Fibroblast of villous mesenchyme (primary cell): ENCODE measurements around the gene KLHL30. TPM values are rescaled to one million over a fixed set of nuclear protein-coding genes. Genes with fewer than 3 reads are reported as not detected.
"Not testable (repeated sequence)": the region's sequence is repeated elsewhere in the genome, so short reads cannot be mapped to it uniquely, and the experiment has no call there.

Experiments used
- DNase-seq: peaks from one replicate; pipeline ENCODE4 v3.0.0-alpha.2; 2010; ENCODE audit warnings: low read depth
- H3K4me3 ChIP-seq: 2 replicates; pipeline ENCODE4 v1.5.1; 2011; ENCODE audit warnings: low read depth, mild to moderate bottlenecking, low read length
- CTCF ChIP-seq: IDR thresholded peaks from 2 replicates; pipeline ENCODE4 v1.5.1; 2012; ENCODE audit warnings: low read depth, mild to moderate bottlenecking, low read length; ENCODE audit not compliant: insufficient read depth
- total RNA-seq: library from RNA; depleted of rRNA; stranded (reverse); fragments of >200 nt; gene quantifications from 2 replicates; pipeline ENCODE4 v1.2.3, GENCODE V29; 2012

The KLHL30 gene
- total RNA-seq, 1 donor, result 0.43 TPM

GRCh38 chr2:238167761-238168160, 29.3 kb downstream of the KLHL30 start:
- no peak for DNase-seq
- TF ChIP-seq CTCF, result no peak
- no peak overlapping the region for H3K4me3 ChIP-seq

GRCh38 chr2:238168196-238169047, 30.0 kb downstream of the KLHL30 start:
- TF ChIP-seq CTCF, result no peak
- DNase-seq, result no peak
- no peak overlapping the region for H3K4me3 ChIP-seq

- no peak overlapping the region for H3K4me3 ChIP-seq
- no peak for TF ChIP-seq CTCF
- DNase-seq, result peak; percentile 96
Observed at GRCh38 chr2:238169048-238169707, 30.7 kb downstream of the KLHL30 start.

- H3K4me3 ChIP-seq, result no peak overlapping the region
- no peak for TF ChIP-seq CTCF
- peak; percentile 94 for DNase-seq
Observed at GRCh38 chr2:238169708-238170251, 31.3 kb downstream of the KLHL30 start.

GRCh38 chr2:238170386-238171071, 32.1 kb downstream of the KLHL30 start:
- DNase-seq, result peak; percentile 14
- no peak overlapping the region for H3K4me3 ChIP-seq
- TF ChIP-seq CTCF, result no peak

- not testable (repeated sequence) for DNase-seq, H3K4me3 ChIP-seq
Observed at GRCh38 chr2:238171072-238171431, 32.6 kb downstream of the KLHL30 start.
